NCI-H146 (cell line): ENCODE measurements around the gene SPHK1.
A peak's percentile ranks its signal among the peaks of the same experiment; 100 is the strongest.

Experiments
- DNase-seq: peaks from one replicate; lab custom pipeline; 2025; lab: John Stamatoyannopoulos, UW

SPHK1 gene

GRCh38 chr17:76407509-76407908 lies 23.1 kb downstream of the SPHK1 start:
- DNase-seq: no peak

- peak; percentile 45 for DNase-seq
These were observed 23.8 kb downstream of the SPHK1 start for GRCh38 chr17:76408037-76408849.

GRCh38 chr17:76410328-76410965 lies 26.0 kb downstream of the SPHK1 start:
- DNase-seq: no peak

- DNase-seq: no peak
These were observed 26.8 kb downstream of the SPHK1 start for GRCh38 chr17:76411247-76411646.

GRCh38 chr17:76414334-76415295 lies 30.2 kb downstream of the SPHK1 start:
- DNase-seq: peak; percentile 88

- no peak for DNase-seq
These were observed 31.4 kb downstream of the SPHK1 start for GRCh38 chr17:76415786-76416185.

- no peak for DNase-seq
These were observed 32.0 kb downstream of the SPHK1 start for GRCh38 chr17:76416457-76416856.

GRCh38 chr17:76416899-76417298 lies 32.5 kb downstream of the SPHK1 start:
- peak; percentile 33 for DNase-seq

GRCh38 chr17:76417499-76418143 lies 33.2 kb downstream of the SPHK1 start:
- DNase-seq: peak; percentile 42

- DNase-seq: no peak
These were observed 35.3 kb downstream of the SPHK1 start for GRCh38 chr17:76419576-76420260.

GRCh38 chr17:76420356-76421043 lies 36.1 kb downstream of the SPHK1 start:
- no peak for DNase-seq

GRCh38 chr17:76421044-76421407 lies 36.6 kb downstream of the SPHK1 start:
- DNase-seq: no peak

GRCh38 chr17:76422406-76422805 lies 38.0 kb downstream of the SPHK1 start:
- DNase-seq: no peak

- no peak for DNase-seq
These were observed 38.5 kb downstream of the SPHK1 start for GRCh38 chr17:76422860-76423259.

- no peak for DNase-seq
These were observed 42.4 kb downstream of the SPHK1 start for GRCh38 chr17:76426853-76427252.

- DNase-seq: no peak
These were observed 43.3 kb downstream of the SPHK1 start for GRCh38 chr17:76427501-76428231.

- no peak for DNase-seq
These were observed 44.1 kb downstream of the SPHK1 start for GRCh38 chr17:76428511-76428910.

GRCh38 chr17:76431509-76431908 lies 47.1 kb downstream of the SPHK1 start:
- no peak for DNase-seq

- no peak for DNase-seq
These were observed 47.6 kb downstream of the SPHK1 start for GRCh38 chr17:76432004-76432403.

GRCh38 chr17:76432712-76433336 lies 48.4 kb downstream of the SPHK1 start:
- no peak for DNase-seq
